ENCODE data around the gene CDC14A.

The CDC14A gene

DNA sequence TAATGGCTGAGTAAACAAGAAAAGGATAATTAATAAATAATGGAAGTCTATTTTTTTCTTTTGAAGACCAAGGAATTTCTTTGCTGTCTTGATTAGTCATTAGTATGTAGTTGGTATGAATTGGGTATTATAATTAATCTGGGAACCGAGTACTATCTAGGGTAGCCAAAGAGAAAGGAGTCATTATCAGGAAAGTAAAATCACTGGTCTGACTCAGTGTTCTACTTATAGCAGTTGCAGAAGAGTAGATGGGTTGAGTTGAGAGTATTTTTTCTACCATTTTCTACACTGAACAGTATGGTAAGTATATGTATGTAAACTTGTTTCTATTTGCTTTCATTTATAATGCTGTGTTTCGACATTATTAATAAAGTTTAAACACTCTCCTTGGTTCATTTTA is 26.6 kb downstream of the CDC14A start:
- Histone ChIP-seq H3K36me3 (ENCODE audit: control insufficient read depth, insufficient read depth, low read length) (peaks cover 19% of the 10 kb centered on the region), H3K4me1 (ENCODE audit: control insufficient read depth, insufficient read depth, low read length, poor library complexity, severe bottlenecking) (peaks cover 6% of the 10 kb centered on the region), H3K4me3 (ENCODE audit: insufficient read depth, low read depth, low read length, poor library complexity, severe bottlenecking) (no peak overlapping the region), H3K27ac (ENCODE audit: insufficient read depth, low read length, poor library complexity, severe bottlenecking) (no peak overlapping the region), H3K27me3 (replicated peaks; ENCODE audit: control insufficient read depth, insufficient read depth, low read length, poor library complexity, severe bottlenecking) (no peaks in the 10 kb centered on the region), H3K9me3 (ENCODE audit: control insufficient read depth, low read length) (no peaks in the 10 kb centered on the region)
- DNase-seq: no peak

DNA sequence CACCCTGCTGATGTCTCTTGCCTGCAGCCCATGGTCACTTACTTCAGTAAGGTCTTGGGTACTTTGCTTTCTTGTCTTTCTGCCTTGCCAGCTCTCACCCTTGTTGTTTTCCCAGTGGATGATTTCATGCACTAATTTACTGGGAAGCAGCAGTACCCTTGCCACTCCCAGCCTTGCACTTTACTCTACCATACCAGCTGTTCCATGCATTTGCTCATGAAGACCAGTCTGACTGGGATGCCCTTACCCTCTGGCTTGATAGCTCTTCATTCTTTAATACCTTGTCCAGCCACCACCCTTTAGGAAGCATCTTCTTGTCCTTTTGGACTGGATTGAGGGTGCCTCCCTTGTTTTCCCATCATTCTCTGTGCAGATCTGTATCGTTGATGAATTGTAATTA is 28.3 kb downstream of the CDC14A start:
- H3K4me3 ChIP-seq (ENCODE audit: insufficient read depth, low read depth, low read length, poor library complexity, severe bottlenecking): no peak overlapping the region
- no peaks in the 10 kb centered on the region for H3K9me3 ChIP-seq (ENCODE audit: control insufficient read depth, low read length)
- DNase-seq: no peak
- H3K27me3 ChIP-seq (replicated peaks; ENCODE audit: control insufficient read depth, insufficient read depth, low read length, poor library complexity, severe bottlenecking): no peaks in the 10 kb centered on the region
- no peak overlapping the region for H3K27ac ChIP-seq (ENCODE audit: insufficient read depth, low read length, poor library complexity, severe bottlenecking)
- H3K36me3 ChIP-seq (ENCODE audit: control insufficient read depth, insufficient read depth, low read length): peaks cover 20% of the 10 kb centered on the region
- peaks cover 12% of the 10 kb centered on the region for H3K4me1 ChIP-seq (ENCODE audit: control insufficient read depth, insufficient read depth, low read length, poor library complexity, severe bottlenecking)

DNA sequence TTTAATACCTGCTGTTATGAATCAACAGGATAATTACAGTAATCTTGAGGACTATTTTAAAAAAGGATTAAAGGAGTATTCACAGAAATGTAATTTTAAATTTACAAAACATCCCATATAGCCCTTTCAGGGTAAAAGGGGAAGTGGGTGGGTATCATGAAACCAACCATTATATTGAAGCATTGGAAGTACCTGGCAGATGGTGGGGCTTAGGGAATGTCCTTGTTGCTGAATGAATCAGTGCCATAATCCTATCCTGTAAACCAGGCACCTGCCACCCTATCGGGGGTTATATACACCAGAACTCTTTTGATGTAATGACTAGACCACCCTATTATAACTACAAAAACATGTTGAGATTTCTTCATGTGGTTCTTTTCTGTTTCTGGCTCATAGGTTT is 30.4 kb downstream of the CDC14A start:
- H3K4me3 ChIP-seq (ENCODE audit: insufficient read depth, low read depth, low read length, poor library complexity, severe bottlenecking): no peak overlapping the region
- no peak for DNase-seq
- peaks cover 20% of the 10 kb centered on the region for H3K36me3 ChIP-seq (ENCODE audit: control insufficient read depth, insufficient read depth, low read length)
- H3K27ac ChIP-seq (ENCODE audit: insufficient read depth, low read length, poor library complexity, severe bottlenecking): no peak overlapping the region
- H3K4me1 ChIP-seq (ENCODE audit: control insufficient read depth, insufficient read depth, low read length, poor library complexity, severe bottlenecking): peaks cover 12% of the 10 kb centered on the region
- no peaks in the 10 kb centered on the region for H3K9me3 ChIP-seq (ENCODE audit: control insufficient read depth, low read length)
- H3K27me3 ChIP-seq (replicated peaks; ENCODE audit: control insufficient read depth, insufficient read depth, low read length, poor library complexity, severe bottlenecking): no peaks in the 10 kb centered on the region

DNA sequence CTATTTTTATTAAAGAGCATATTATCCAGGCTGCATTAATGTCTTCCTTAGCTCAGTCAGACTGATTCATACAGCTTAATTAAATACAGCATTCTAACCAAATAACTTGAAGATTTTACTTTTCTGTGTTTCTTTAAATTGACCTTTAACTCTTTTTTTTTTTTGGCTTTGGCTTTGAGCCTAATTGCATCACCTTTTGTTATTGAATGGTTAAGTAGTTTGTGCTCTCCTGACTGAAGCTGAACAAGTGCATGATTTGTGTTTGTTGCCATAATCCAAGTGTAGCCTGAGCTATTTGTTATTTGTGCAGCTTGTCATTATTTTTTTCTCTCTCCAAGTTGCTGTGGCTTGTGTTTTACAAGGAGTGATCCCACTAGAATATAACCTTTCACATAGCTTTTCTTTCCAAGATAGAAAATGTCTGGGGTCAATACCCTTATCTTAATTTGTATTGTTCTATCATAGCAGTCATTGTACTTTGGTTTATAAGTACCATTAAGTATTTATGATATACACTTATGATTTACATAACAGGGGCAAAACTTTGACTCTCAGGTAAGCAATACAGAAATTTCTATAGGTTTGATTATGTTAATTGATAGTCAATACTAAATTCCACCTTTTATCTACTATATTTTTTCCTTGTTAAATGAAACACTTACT is 31.6 kb downstream of the CDC14A start:
- H3K36me3 ChIP-seq (ENCODE audit: control insufficient read depth, insufficient read depth, low read length): peaks cover 20% of the 10 kb centered on the region
- H3K9me3 ChIP-seq (ENCODE audit: control insufficient read depth, low read length): no peaks in the 10 kb centered on the region
- peak overlapping the region; percentile 25 for H3K27ac ChIP-seq (ENCODE audit: insufficient read depth, low read length, poor library complexity, severe bottlenecking)
- H3K27me3 ChIP-seq (replicated peaks; ENCODE audit: control insufficient read depth, insufficient read depth, low read length, poor library complexity, severe bottlenecking): no peaks in the 10 kb centered on the region
- no peak overlapping the region for H3K4me3 ChIP-seq (ENCODE audit: insufficient read depth, low read depth, low read length, poor library complexity, severe bottlenecking)
- H3K4me1 ChIP-seq (ENCODE audit: control insufficient read depth, insufficient read depth, low read length, poor library complexity, severe bottlenecking): peaks cover 16% of the 10 kb centered on the region
- DNase-seq: no peak

DNA sequence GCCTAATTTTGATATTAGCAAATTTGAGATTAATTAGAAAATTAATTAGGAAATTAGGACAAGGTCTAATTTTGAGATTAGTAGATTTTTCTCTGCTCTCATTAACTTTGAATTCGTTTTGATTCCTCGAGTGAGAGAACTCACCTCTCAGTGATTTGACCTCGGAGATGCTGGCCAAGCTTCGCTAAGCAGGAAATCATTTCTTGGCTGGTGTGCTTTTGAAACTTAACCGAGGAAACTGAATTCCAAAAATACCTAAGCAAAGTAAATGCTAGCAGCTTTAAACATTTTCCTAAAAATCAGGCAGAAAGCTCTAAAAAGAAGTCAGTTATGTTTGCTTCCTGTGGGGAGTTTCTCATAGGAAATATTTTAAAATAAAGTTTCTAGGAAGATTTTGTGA is 34.9 kb downstream of the CDC14A start:
- Histone ChIP-seq H3K9me3 (ENCODE audit: control insufficient read depth, low read length) (no peaks in the 10 kb centered on the region), H3K4me3 (ENCODE audit: insufficient read depth, low read depth, low read length, poor library complexity, severe bottlenecking) (no peak overlapping the region), H3K4me1 (ENCODE audit: control insufficient read depth, insufficient read depth, low read length, poor library complexity, severe bottlenecking) (peaks cover 37% of the 10 kb centered on the region), H3K27me3 (replicated peaks; ENCODE audit: control insufficient read depth, insufficient read depth, low read length, poor library complexity, severe bottlenecking) (no peaks in the 10 kb centered on the region), H3K27ac (ENCODE audit: insufficient read depth, low read length, poor library complexity, severe bottlenecking) (peak overlapping the region; percentile 66), H3K36me3 (ENCODE audit: control insufficient read depth, insufficient read depth, low read length) (peaks cover 13% of the 10 kb centered on the region)
- DNase-seq: no peak

DNA sequence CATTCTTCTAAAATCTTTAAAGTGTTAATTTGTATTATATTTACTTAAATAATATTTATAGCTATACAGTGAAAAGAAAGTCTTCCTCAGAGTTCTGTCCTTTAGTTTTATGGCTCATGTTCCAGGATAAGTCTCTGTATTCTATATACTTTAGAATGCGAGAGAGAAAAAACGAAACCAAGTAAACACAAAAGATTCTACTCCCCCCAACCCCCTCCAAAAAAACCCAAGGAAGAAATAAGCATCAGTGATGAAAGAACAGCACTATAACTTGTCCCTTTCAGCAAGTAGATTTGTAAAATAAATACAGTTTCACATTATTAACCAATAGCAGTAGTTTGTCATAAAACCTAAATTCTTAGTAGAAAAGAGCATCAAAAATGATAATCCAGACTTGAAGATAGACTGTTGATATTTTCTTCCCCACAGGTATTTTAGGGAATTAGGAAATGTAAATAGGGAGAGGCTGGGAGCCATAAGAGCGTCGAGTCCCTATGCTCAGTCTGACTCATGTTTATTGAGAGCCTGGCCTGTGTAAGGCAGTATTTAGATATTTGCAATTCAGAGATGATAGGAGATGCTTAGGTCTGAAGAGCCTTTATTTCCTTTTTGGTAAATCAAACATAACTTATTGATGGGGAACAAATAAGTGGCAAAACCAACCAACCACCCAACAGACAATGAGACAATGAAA is 35.5 kb downstream of the CDC14A start:
- Histone ChIP-seq H3K27ac (ENCODE audit: insufficient read depth, low read length, poor library complexity, severe bottlenecking) (peak overlapping the region; percentile 66), H3K27me3 (replicated peaks; ENCODE audit: control insufficient read depth, insufficient read depth, low read length, poor library complexity, severe bottlenecking) (no peaks in the 10 kb centered on the region), H3K4me1 (ENCODE audit: control insufficient read depth, insufficient read depth, low read length, poor library complexity, severe bottlenecking) (peaks cover 42% of the 10 kb centered on the region), H3K36me3 (ENCODE audit: control insufficient read depth, insufficient read depth, low read length) (peaks cover 13% of the 10 kb centered on the region), H3K9me3 (ENCODE audit: control insufficient read depth, low read length) (no peaks in the 10 kb centered on the region), H3K4me3 (ENCODE audit: insufficient read depth, low read depth, low read length, poor library complexity, severe bottlenecking) (peak overlapping the region; percentile 33)
- DNase-seq: no peak

DNA sequence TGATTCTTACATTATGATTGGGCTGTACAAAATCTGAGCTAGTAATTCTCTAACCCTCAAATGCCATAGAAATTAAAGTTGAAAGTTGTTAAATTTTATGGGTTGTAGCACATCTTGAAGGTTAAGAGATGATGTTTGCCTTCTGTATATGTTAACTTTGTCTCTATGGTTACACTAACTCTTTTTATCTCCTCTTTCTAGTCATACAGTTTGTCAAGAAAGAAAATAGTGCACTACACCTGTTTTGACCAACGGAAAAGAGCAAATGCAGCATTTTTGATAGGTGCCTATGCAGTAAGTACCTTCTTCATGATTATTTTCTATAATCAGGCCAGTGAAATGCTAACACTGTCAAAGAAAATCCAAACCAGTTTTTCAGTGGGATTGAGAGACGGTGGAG is 38.2 kb downstream of the CDC14A start:
- no peaks in the 10 kb centered on the region for H3K27me3 ChIP-seq (replicated peaks; ENCODE audit: control insufficient read depth, insufficient read depth, low read length, poor library complexity, severe bottlenecking)
- peaks cover 57% of the 10 kb centered on the region for H3K4me1 ChIP-seq (ENCODE audit: control insufficient read depth, insufficient read depth, low read length, poor library complexity, severe bottlenecking)
- peaks cover 5% of the 10 kb centered on the region for H3K36me3 ChIP-seq (ENCODE audit: control insufficient read depth, insufficient read depth, low read length)
- H3K27ac ChIP-seq (ENCODE audit: insufficient read depth, low read length, poor library complexity, severe bottlenecking): peak overlapping the region; percentile 57
- no peaks in the 10 kb centered on the region for H3K9me3 ChIP-seq (ENCODE audit: control insufficient read depth, low read length)
- peak overlapping the region; percentile 11 for H3K4me3 ChIP-seq (ENCODE audit: insufficient read depth, low read depth, low read length, poor library complexity, severe bottlenecking)
- no peak for DNase-seq

DNA sequence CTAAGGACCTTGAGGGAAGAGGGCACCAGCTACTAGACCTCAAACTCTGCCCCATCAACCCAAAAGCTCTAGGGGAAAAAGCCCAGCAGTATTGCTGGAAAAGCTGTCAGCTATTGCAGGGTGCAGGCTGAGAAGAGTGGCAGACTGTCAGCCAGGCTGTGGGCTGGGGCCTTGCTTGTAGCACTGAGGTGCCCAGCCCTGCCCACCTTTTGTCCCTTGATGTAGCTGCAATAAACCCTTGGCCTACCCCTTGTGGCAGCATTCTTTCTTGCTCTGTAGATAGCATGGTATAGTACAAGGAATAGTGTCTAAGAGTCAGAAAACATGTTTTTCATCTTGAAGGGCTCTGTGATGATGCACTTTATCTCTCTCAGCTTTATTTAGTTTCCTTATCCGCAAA is 39.4 kb downstream of the CDC14A start:
- Histone ChIP-seq H3K27me3 (replicated peaks; ENCODE audit: control insufficient read depth, insufficient read depth, low read length, poor library complexity, severe bottlenecking) (no peaks in the 10 kb centered on the region), H3K27ac (ENCODE audit: insufficient read depth, low read length, poor library complexity, severe bottlenecking) (peak overlapping the region; percentile 57), H3K4me1 (ENCODE audit: control insufficient read depth, insufficient read depth, low read length, poor library complexity, severe bottlenecking) (peaks cover 65% of the 10 kb centered on the region), H3K9me3 (ENCODE audit: control insufficient read depth, low read length) (no peaks in the 10 kb centered on the region), H3K4me3 (ENCODE audit: insufficient read depth, low read depth, low read length, poor library complexity, severe bottlenecking) (no peak overlapping the region), H3K36me3 (ENCODE audit: control insufficient read depth, insufficient read depth, low read length) (peaks cover 5% of the 10 kb centered on the region)
- no peak for DNase-seq

DNA sequence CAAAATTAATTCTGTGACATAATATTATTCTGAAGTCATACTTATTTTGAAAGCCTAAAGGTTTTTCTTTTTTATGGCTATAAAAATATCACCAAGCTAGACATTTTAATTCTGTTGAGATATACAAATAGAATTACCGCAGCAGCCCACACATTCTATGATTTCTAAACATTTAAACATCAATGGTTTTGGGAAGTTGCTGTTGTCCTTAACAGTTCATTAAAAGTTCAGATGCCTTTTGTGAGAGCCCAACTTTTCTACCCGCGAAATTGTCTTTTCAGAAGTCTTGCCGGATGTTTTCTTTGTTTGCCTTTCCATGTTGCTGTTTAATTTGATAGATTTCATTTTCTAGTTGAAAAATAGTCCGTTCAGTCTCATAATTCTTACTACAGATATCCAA is 40.5 kb downstream of the CDC14A start:
- no peak for DNase-seq
- Histone ChIP-seq H3K36me3 (ENCODE audit: control insufficient read depth, insufficient read depth, low read length) (peaks cover 5% of the 10 kb centered on the region), H3K27ac (ENCODE audit: insufficient read depth, low read length, poor library complexity, severe bottlenecking) (peak overlapping the region; percentile 42), H3K4me3 (ENCODE audit: insufficient read depth, low read depth, low read length, poor library complexity, severe bottlenecking) (no peak overlapping the region), H3K9me3 (ENCODE audit: control insufficient read depth, low read length) (no peaks in the 10 kb centered on the region), H3K4me1 (ENCODE audit: control insufficient read depth, insufficient read depth, low read length, poor library complexity, severe bottlenecking) (peaks cover 75% of the 10 kb centered on the region), H3K27me3 (replicated peaks; ENCODE audit: control insufficient read depth, insufficient read depth, low read length, poor library complexity, severe bottlenecking) (no peaks in the 10 kb centered on the region)

DNA sequence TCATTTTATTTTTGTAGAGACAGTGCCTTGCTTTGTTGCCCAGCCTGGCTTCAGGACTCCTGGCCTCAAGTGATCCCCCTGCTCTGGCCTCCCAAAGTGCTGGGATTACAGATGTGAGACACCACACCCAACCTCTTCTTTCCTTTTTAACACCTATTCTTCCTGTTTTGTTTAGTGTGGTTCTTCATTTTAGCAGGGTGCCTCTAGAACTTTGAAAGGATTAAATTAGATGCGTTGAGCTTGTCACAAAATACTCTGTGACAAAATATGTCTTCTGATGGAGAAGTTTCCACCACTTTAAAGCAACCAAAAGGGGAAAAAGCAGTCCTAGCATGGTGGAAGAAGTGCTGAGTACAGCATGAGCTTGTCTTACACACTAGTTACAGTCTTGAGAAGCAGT is 42.0 kb downstream of the CDC14A start:
- H3K27ac ChIP-seq (ENCODE audit: insufficient read depth, low read length, poor library complexity, severe bottlenecking): peak overlapping the region; percentile 52
- H3K36me3 ChIP-seq (ENCODE audit: control insufficient read depth, insufficient read depth, low read length): peaks cover 5% of the 10 kb centered on the region

More for the DNA sequence above, 42.0 kb downstream of the CDC14A start:
- Histone ChIP-seq H3K9me3 (ENCODE audit: control insufficient read depth, low read length) (no peaks in the 10 kb centered on the region), H3K4me1 (ENCODE audit: control insufficient read depth, insufficient read depth, low read length, poor library complexity, severe bottlenecking) (peaks cover 79% of the 10 kb centered on the region), H3K27me3 (replicated peaks; ENCODE audit: control insufficient read depth, insufficient read depth, low read length, poor library complexity, severe bottlenecking) (no peaks in the 10 kb centered on the region), H3K4me3 (ENCODE audit: insufficient read depth, low read depth, low read length, poor library complexity, severe bottlenecking) (no peak overlapping the region)
- DNase-seq: no peak

Measured in effector memory CD4-positive, alpha-beta T cell (primary cell).